Measurements from ENCODE around the gene APOO.

Gene APOO

GRCh38 chrX:23907498-23908218, at the start of gene APOO, which contains the start of gene CXorf58:
Gene APOO, minus strand, starts transcription at chrX:23907938. Its CDS starts 236 bp downstream, at chrX:23907702.
Gene CXorf58, plus strand, starts transcription at chrX:23908006. Its CDS starts 2,297 bp downstream, at chrX:23910303.
- peak; percentile 63 for DNase-seq

GRCh38 chrX:23954396-23954795, 46.7 kb upstream of the APOO start:
- DNase-seq: no peak

GRCh38 chrX:23953908-23954269, 46.2 kb upstream of the APOO start:
- no peak for DNase-seq

GRCh38 chrX:23952984-23953907, 45.5 kb upstream of the APOO start:
- DNase-seq: no peak

- DNase-seq: no peak
Observed at GRCh38 chrX:23952391-23952790, 44.7 kb upstream of the APOO start.

- no peak for DNase-seq
Observed at GRCh38 chrX:23945206-23945605, 37.5 kb upstream of the APOO start.

GRCh38 chrX:23944234-23944633, 36.5 kb upstream of the APOO start:
- DNase-seq: no peak

- DNase-seq: no peak
Observed at GRCh38 chrX:23939203-23939602, 31.5 kb upstream of the APOO start.

- no peak for DNase-seq
Observed at GRCh38 chrX:23938690-23939089, 31.0 kb upstream of the APOO start.

GRCh38 chrX:23937100-23937499, 29.4 kb upstream of the APOO start:
- DNase-seq: no peak

- DNase-seq: no peak
Observed at GRCh38 chrX:23936180-23936579, 28.4 kb upstream of the APOO start.

GRCh38 chrX:23935106-23935505, 27.4 kb upstream of the APOO start:
- no peak for DNase-seq

GRCh38 chrX:23932046-23932445, 24.3 kb upstream of the APOO start:
- no peak for DNase-seq

- no peak for DNase-seq
Observed at GRCh38 chrX:23930894-23931604, 23.3 kb upstream of the APOO start.

- DNase-seq: no peak
Observed at GRCh38 chrX:23926015-23926414, 18.3 kb upstream of the APOO start.

- DNase-seq: no peak
Observed at GRCh38 chrX:23919706-23920320, 12.1 kb upstream of the APOO start.

GRCh38 chrX:23919148-23919547, 11.4 kb upstream of the APOO start:
- DNase-seq: no peak

GRCh38 chrX:23911126-23911835, 3.5 kb upstream of the APOO start:
- no peak for DNase-seq

- DNase-seq: no peak
Observed at GRCh38 chrX:23908219-23909004, 674 bp upstream of the APOO start.

GRCh38 chrX:23907111-23907497, 634 bp downstream of the APOO start:
- DNase-seq: no peak

- DNase-seq: no peak
Observed at GRCh38 chrX:23904096-23904495, 3.6 kb downstream of the APOO start.
